GM21447 (cell line): ENCODE measurements around the gene MMP11.
A peak's percentile ranks its signal among the peaks of the same experiment; 100 is the strongest.

Experiments
- ATAC-seq: cut with Tn5 transposase; IDR thresholded peaks from one replicate; pipeline ENCODE4 v1.9.1; 2021; ENCODE audit not compliant: unreplicated experiment

The MMP11 gene

GRCh38 chr22:23780146-23780748, 7.6 kb downstream of the MMP11 start:
- ATAC-seq: no peak

DNA sequence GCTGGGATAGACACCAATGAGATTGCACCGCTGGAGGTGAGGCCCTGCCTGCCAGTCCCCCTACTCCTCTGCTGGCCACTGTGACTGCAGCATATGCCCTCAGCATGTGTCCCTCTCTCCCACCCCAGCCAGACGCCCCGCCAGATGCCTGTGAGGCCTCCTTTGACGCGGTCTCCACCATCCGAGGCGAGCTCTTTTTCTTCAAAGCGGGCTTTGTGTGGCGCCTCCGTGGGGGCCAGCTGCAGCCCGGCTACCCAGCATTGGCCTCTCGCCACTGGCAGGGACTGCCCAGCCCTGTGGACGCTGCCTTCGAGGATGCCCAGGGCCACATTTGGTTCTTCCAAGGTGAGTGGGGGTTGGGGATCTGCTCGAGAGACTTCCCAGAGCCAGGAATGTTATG, 8.4 kb downstream of the MMP11 start:
- no peak for ATAC-seq

GRCh38 chr22:23781511-23782183, 9.0 kb downstream of the MMP11 start:
- no peak for ATAC-seq

DNA sequence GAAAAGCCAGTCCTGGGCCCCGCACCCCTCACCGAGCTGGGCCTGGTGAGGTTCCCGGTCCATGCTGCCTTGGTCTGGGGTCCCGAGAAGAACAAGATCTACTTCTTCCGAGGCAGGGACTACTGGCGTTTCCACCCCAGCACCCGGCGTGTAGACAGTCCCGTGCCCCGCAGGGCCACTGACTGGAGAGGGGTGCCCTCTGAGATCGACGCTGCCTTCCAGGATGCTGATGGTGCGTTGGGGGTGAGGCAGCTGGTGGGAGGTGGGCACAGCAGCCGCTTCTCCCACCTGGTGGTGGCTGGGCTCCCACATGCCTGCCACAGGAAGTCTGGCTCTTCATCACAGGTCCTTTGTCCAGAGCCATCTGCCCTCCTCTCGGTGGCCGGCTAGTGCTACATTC, 9.6 kb downstream of the MMP11 start:
- no peak for ATAC-seq

GRCh38 chr22:23782703-23783102, 10.1 kb downstream of the MMP11 start:
- ATAC-seq: no peak

GRCh38 chr22:23783265-23784150, 10.9 kb downstream of the MMP11 start:
- no peak for ATAC-seq

DNA sequence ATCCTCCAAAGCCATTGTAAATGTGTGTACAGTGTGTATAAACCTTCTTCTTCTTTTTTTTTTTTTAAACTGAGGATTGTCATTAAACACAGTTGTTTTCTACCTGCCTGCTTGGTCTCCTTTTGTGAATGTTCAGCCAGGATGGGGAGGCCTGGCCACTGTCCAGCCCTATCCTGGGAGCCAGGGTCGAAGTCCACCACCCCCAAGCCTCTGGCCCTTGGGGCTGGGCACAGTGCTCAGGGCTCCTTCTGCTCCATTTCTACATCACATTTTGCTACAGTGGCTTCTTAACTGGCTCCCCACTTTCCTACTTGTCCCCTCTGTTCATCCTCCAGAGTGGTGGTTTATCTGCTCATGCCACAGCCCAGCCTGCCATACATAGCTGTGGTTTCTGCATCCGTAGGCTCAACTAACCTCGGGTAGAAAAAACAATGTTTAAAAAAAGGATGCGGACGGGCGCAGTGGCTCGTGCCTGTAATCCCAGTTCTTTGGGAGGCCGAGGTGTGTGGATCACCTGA, 11.6 kb downstream of the MMP11 start:
- ATAC-seq: no peak

DNA sequence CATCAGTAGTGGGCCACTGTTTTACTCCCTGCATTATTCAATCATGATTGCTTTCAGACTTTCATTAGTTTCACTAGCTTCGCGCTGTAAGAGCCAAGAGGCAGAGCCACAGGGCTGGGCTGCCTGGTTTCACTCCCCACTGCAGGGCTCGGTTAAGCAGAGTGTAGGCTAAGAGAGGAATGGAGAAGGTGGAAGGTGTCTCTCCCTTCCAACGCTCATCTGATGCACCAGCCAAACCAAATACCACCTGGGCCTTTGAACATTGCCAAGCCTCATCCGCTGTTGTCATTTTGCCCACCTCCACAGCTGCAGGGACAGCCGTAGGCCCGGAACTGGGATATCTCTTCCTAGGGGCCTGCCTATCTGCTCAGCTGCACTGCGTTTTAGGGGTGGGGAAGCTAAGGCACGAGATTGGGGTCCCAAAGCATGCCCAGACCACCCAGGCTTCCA, 13.6 kb downstream of the MMP11 start:
- no peak for ATAC-seq

DNA sequence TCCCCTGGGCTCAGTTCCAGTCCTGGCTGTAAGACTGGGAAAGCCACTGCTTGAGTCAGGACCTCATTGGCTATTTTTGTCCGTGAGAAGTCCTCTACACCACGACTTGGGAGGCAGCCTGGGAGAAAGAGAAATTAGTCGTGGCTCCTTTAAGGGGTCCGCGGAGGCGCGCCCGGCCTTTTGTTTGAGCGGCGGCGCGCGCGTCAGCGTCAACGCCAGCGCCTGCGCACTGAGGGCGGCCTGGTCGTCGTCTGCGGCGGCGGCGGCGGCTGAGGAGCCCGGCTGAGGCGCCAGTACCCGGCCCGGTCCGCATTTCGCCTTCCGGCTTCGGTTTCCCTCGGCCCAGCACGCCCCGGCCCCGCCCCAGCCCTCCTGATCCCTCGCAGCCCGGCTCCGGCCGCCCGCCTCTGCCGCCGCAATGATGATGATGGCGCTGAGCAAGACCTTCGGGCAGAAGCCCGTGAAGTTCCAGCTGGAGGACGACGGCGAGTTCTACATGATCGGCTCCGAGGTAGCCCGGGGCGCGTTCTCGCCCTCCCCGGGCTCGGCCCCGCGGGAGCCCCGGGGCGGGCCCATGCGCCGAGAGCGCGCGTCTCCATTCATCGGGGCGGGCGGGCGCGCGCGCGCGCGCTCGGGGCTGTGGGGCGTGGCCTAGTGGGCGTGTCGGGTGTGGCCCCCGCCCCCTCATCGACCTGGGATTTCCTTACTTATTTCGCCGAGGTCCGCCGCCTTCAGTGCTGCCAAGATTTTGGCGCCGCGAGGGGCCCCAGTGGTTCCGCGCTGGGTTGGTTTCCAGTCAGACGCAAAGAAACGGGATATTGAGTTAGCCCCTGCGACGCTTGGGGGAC, 14.3 kb downstream of the MMP11 start, which contains the start of gene SMARCB1:
Gene SMARCB1 (plus strand): TSS at position 215 of the 848 bp plus-strand sequence. CDS start 204 bp downstream, at position 419.
- peak; percentile 61 for ATAC-seq

- no peak for ATAC-seq
These were observed 14.9 kb downstream of the MMP11 start for GRCh38 chr22:23787600-23787896.

DNA sequence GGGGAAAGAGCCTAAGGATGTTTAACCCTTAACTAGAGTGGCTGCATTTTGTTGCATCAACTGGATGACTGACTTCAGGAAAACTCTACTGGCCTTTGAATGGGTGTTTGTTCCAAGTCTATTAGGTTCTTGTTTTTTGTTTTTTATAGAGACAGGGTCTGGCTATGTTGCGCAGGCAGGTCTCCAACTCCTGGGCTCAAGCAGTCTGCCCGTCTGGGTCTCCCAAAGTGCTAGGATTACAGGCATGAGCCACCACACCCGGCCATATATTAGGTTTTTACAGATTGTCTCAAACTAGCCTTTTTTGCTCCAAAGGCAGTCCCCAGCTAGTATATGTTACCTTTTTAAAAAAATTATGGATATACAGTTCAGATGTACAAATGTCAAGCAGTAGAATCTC, 15.3 kb downstream of the MMP11 start:
- ATAC-seq: no peak

- no peak for ATAC-seq
These were observed 16.5 kb downstream of the MMP11 start for GRCh38 chr22:23789121-23789520.

DNA sequence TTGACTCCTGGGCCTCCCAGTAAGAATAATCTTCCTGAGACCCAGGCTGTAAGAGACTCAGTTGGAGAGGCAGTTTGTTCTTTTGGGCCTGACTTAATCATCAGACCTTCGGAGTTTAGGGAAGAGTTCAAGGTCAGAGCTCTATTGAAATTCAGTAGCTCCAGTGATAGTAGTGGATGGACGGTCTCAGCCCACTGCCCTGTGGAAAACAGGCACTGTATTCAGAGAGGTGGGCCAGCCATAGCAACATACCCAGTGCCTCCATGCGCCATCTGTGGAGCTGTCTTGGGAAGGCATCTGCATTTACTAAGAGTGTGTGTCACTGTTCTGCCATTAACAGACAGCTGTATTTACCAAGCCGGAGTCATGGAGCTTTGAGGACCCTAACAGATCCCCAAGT, 17.0 kb downstream of the MMP11 start:
- no peak for ATAC-seq

DNA sequence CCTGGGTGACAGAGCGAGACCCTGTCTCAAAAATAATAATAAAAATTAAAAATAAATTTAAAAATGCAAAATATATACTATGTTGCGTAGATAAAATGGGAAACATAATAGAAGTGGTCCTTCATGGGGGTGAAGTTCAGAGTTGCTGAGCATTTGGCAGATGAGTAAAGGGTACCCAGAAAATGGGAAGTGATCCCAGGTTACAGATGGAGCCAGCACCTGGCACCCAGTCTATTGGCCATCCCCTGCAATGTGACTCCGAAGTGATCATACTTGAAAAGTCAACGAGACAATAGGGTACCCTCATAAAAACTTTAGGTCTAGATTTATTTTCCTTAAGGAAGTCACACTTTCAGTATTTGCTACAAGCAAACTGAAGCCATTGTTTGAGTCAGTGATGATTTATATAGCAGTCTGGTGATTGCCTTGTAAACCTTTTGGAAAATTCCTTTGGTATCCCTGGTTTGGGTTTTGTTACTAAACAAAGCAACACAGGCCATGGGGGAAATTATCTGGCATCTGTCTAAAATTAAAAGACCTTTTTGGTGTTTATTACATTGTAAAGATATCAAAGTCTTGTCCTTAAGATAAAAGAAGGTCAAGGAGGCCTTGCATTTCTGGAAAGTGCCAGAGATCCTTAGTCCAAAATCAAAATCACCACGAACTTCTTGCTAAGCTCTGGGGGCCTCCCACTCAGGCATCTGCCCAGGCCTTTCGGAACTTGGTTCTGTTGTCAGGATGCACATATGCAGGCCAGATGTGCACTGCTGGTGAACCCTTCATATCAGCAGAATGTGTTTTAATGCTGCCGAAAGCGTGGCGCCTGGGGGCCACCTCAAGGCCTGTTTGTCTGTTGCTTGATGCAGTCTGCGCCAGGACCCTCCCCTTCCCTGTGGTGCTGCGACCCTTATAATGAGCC, 18.4 kb downstream of the MMP11 start:
- ATAC-seq: no peak

DNA sequence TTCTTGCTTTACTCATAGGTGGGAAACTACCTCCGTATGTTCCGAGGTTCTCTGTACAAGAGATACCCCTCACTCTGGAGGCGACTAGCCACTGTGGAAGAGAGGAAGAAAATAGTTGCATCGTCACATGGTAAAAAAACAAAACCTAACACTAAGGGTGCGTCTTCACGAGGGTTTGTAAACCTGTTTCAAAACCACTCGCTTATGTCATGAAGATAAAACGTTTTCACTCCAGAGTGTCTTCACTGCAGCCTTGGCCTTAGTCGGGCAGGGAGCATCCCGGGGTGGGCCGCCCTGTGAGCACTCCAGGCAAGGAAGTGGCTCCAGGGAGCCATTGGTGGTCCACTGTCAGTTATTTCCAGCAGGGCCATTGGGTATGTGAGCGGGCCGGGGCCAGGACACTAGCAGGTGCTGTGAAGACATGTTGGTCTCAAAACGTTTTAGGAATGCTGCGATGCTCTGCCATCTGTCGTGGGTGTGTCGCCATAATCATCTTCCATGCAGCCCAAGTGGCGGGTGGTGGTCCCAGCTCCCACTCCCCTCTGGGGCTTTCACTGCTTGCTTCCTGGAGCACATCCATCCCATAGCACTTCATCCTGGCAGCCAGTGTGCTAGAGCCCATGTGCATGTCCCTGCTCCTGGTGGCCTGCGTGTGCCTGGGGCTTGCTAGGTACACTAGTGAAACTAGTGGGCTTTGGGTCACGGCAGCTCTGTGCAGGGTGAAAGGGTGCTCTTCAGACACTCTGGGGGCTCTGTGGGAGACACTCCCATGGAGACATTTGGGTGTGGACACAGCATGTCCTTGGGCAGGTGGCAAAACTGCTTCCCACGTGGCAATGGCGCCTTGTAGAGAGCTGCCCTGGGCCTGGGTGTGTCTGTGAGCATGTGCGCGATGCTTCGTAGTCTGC, 19.3 kb downstream of the MMP11 start:
- no peak for ATAC-seq

DNA sequence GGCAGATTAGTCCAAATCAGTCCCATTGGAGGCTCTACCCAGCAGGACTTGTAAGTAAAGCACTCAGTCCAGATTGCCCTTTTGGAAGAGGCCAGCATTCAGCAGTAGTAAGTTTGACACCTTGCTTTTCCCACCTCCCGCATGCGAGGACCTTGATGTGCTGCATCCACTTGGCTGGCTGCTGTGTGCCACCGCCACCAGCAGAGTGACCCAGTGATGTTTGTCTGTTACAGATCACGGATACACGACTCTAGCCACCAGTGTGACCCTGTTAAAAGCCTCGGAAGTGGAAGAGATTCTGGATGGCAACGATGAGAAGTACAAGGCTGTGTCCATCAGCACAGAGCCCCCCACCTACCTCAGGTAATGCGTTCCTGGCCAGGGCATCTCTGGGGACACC, 20.7 kb downstream of the MMP11 start:
- no peak for ATAC-seq

- no peak for ATAC-seq
These were observed 23.8 kb downstream of the MMP11 start for GRCh38 chr22:23796461-23796860.

- ATAC-seq: peak; percentile 57
These were observed 27.9 kb downstream of the MMP11 start for GRCh38 chr22:23800297-23801237.
